HEK293T (cell line): ENCODE results near the gene EFHD2.

ENCODE experiments used
- ARNT ChIP-seq: fragments of 450-650 bp; IDR thresholded peaks from 2 replicates; pipeline ENCODE4 v1.6.1; 2017; ENCODE audit warnings: mild to moderate bottlenecking
- BHLHE40 ChIP-seq: fragments of 450-650 bp; IDR thresholded peaks from 2 replicates; pipeline ENCODE4 v1.6.1; 2016; ENCODE audit warnings: mild to moderate bottlenecking, moderate library complexity, borderline replicate concordance
- CTBP1 ChIP-seq: fragments of 450-650 bp; IDR thresholded peaks from 2 replicates; pipeline ENCODE4 v1.6.1; 2016; ENCODE audit warnings: borderline replicate concordance
- ELF4 ChIP-seq: fragments of 450-650 bp; IDR thresholded peaks from 2 replicates; pipeline ENCODE4 v1.6.1; 2017; ENCODE audit warnings: antibody characterized with exemption
- FOXA1 ChIP-seq: fragments of 450-650 bp; IDR thresholded peaks from 2 replicates; pipeline ENCODE4 v1.6.1; 2016; ENCODE audit warnings: mild to moderate bottlenecking
- FOXK2 ChIP-seq: fragments of 450-650 bp; IDR thresholded peaks from 2 replicates; pipeline ENCODE4 v1.6.1; 2016; ENCODE audit warnings: mild to moderate bottlenecking
- FOXM1 ChIP-seq: fragments of 450-650 bp; IDR thresholded peaks from 2 replicates; pipeline ENCODE4 v1.6.1; 2017; ENCODE audit warnings: mild to moderate bottlenecking, borderline replicate concordance
- HDGF ChIP-seq: fragments of 450-650 bp; IDR thresholded peaks from 2 replicates; pipeline ENCODE4 v1.6.1; 2017; ENCODE audit warnings: antibody characterized with exemption, borderline replicate concordance
- L3MBTL2 ChIP-seq: fragments of 450-650 bp; conservative IDR thresholded peaks from 2 replicates; pipeline ENCODE4 v1.6.1; 2016; ENCODE audit warnings: mild to moderate bottlenecking
- NFRKB ChIP-seq: fragments of 450-650 bp; IDR thresholded peaks from 2 replicates; pipeline ENCODE4 v1.6.1; 2016; ENCODE audit warnings: mild to moderate bottlenecking, moderate library complexity
- SP1 ChIP-seq: fragments of 450-650 bp; IDR thresholded peaks from 2 replicates; pipeline ENCODE4 v1.6.1; 2017
- SUZ12 ChIP-seq: fragments of 450-650 bp; IDR thresholded peaks from 2 replicates; pipeline ENCODE4 v1.6.1; 2016; ENCODE audit warnings: mild to moderate bottlenecking
- TARDBP ChIP-seq: fragments of 450-650 bp; IDR thresholded peaks from 2 replicates; pipeline ENCODE4 v1.6.1; 2016
- ZNF384 ChIP-seq: fragments of 450-650 bp; IDR thresholded peaks from 2 replicates; pipeline ENCODE4 v1.6.1; 2016

GRCh38 chr1:15452216-15452615 is 42.5 kb downstream of the EFHD2 start:
- TF ChIP-seq HDGF (no peak), ZNF384 (no peak), NFRKB (no peak), SP1 (no peak), FOXA1 (no peak), BHLHE40 (no peak), FOXM1 (no peak), SUZ12 (no peak), FOXK2 (no peak), TARDBP (no peak), ELF4 (no peak), CTBP1 (no peak), ARNT (no peak), L3MBTL2 (no peak)
